Ishikawa (cell line): ENCODE data around the gene GALNTL6.

Experiments
- CEBPB ChIP-seq: IDR thresholded peaks from 2 replicates; pipeline ENCODE4 v1.6.1; 2012
- CREB1 ChIP-seq: IDR thresholded peaks from 2 replicates; pipeline ENCODE4 v1.6.1; 2012; ENCODE audit warnings: low read depth
- EGR1 ChIP-seq: IDR thresholded peaks from 2 replicates; pipeline ENCODE4 v1.6.1; 2012
- EP300 ChIP-seq: IDR thresholded peaks from 2 replicates; pipeline ENCODE4 v1.6.1; 2012; ENCODE audit warnings: borderline replicate concordance
- FOXM1 ChIP-seq: IDR thresholded peaks from 2 replicates; pipeline ENCODE4 v1.6.1; 2012; ENCODE audit warnings: low read depth, borderline replicate concordance
- MAX ChIP-seq: IDR thresholded peaks from 2 replicates; pipeline ENCODE4 v1.6.1; 2012
- NFIC ChIP-seq: IDR thresholded peaks from 2 replicates; pipeline ENCODE4 v1.6.1; 2012
- RAD21 ChIP-seq: IDR thresholded peaks from 2 replicates; pipeline ENCODE4 v1.6.1; 2012; ENCODE audit warnings: low read depth
- REST ChIP-seq: IDR thresholded peaks from 2 replicates; pipeline ENCODE4 v1.6.1; 2012; ENCODE audit warnings: low read depth, mild to moderate bottlenecking
- TAF1 ChIP-seq: IDR thresholded peaks from 2 replicates; pipeline ENCODE4 v1.6.1; 2012; ENCODE audit warnings: low read depth, mild to moderate bottlenecking
- TCF12 ChIP-seq: IDR thresholded peaks from 2 replicates; pipeline ENCODE4 v1.6.1; 2012; ENCODE audit warnings: low read depth
- TEAD4 ChIP-seq: IDR thresholded peaks from 2 replicates; pipeline ENCODE4 v1.6.1; 2012
- USF1 ChIP-seq: IDR thresholded peaks from 2 replicates; pipeline ENCODE4 v1.6.1; 2012
- YY1 ChIP-seq: IDR thresholded peaks from 2 replicates; pipeline ENCODE4 v1.6.1; 2012; ENCODE audit warnings: low read depth
- ZBTB7A ChIP-seq: IDR thresholded peaks from 2 replicates; pipeline ENCODE4 v1.6.1; 2012; ENCODE audit warnings: low read depth

The GALNTL6 gene

GRCh38 chr4:172995161-172995560, 1182.0 kb downstream of the GALNTL6 start:
- TF ChIP-seq REST: no peak
- no peak for TF ChIP-seq YY1
- no peak for TF ChIP-seq FOXM1
- no peak for TF ChIP-seq CREB1
- no peak for TF ChIP-seq MAX
- no peak for TF ChIP-seq TEAD4
- TF ChIP-seq CEBPB: no peak
- TF ChIP-seq ZBTB7A: no peak
- no peak for TF ChIP-seq NFIC

- TF ChIP-seq CEBPB (no peak), ZBTB7A (no peak), EP300 (no peak), RAD21 (no peak), FOXM1 (no peak), EGR1 (no peak), TAF1 (no peak), REST (no peak), YY1 (no peak), NFIC (no peak), CREB1 (no peak), TEAD4 (no peak), TCF12 (no peak)
Measured at GRCh38 chr4:172995704-172996103, 1182.5 kb downstream of the GALNTL6 start.

GRCh38 chr4:172996571-172997216, 1183.5 kb downstream of the GALNTL6 start:
- no peak for TF ChIP-seq RAD21
- TF ChIP-seq NFIC: no peak
- TF ChIP-seq USF1: no peak

- no peak for TF ChIP-seq NFIC
Measured at GRCh38 chr4:172997217-172997609, 1184.0 kb downstream of the GALNTL6 start.

- TF ChIP-seq EP300 (no peak), USF1 (no peak), TCF12 (no peak), ZBTB7A (no peak), CREB1 (no peak), MAX (no peak), YY1 (no peak), EGR1 (no peak), TEAD4 (no peak), REST (no peak), NFIC (no peak), TAF1 (no peak), CEBPB (no peak), FOXM1 (no peak)
Measured at GRCh38 chr4:172997856-172998255, 1184.7 kb downstream of the GALNTL6 start.
